Upper lobe of left lung (tissue), 4 donors: Measurements from ENCODE around the gene SPATA17.

Source experiments
- POLR2A ChIP-seq, 4 donors: fragments of 450-650 bp; IDR thresholded peaks; one replicate each; pipeline ENCODE4 v1.5.1; 2016 to 2017; ENCODE audit warnings: antibody characterized with exemption in 4 of 4, mild to moderate bottlenecking in 2 of 4
- POLR2AphosphoS5 ChIP-seq, 2 donors: sonication (generic); formaldehyde crosslinking; IDR thresholded peaks; one replicate each; pipeline ENCODE4 v1.5.1; 2017; ENCODE audit warnings: antibody characterized with exemption in 2 of 2

DNA sequence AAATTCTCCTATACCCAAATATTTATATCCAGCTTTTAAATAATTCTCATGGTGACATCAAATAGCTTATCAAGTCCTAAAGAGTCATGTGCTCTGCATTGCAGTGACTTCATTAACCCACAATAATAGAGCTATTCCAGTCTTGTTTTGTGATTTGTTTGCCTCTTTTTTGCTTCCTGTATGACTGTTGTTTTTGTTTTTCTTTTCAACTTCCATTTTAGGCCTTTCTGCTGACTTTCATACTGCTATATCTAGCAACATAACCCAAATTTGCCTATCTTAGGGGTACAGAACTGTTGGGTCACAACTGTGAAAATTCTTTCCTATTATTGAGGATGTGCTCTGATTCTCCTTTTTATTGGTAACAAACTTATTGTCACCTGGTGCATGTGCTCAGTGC, 30.3 kb downstream of the SPATA17 start:
- no peak for TF ChIP-seq POLR2AphosphoS5 (IDR thresholded peaks at IDR 0.05)
- TF ChIP-seq POLR2A (IDR thresholded peaks at IDR 0.05), result no peak
